IPS-20b (cell line): ENCODE results near the gene KRT85.

Experiments used
- H3K27ac ChIP-seq: one replicate; pipeline ENCODE4 v1.5.1; 2013; ENCODE audit warnings: low read length
- H3K27me3 ChIP-seq: 2 replicates; pipeline ENCODE4 v1.6.1; 2013; ENCODE audit warnings: mild to moderate bottlenecking, low read length, inconsistent platforms; ENCODE audit not compliant: insufficient read depth
- H3K36me3 ChIP-seq: 2 replicates; pipeline ENCODE4 v1.6.1; 2013; ENCODE audit warnings: low read depth, mild to moderate bottlenecking, inconsistent platforms, low read length, moderate library complexity; ENCODE audit not compliant: insufficient read depth
- H3K4me1 ChIP-seq: 2 replicates; pipeline ENCODE4 v1.6.1; 2013; ENCODE audit warnings: mild to moderate bottlenecking, control low read depth, inconsistent platforms, low read length, moderate library complexity; ENCODE audit not compliant: insufficient read depth
- H3K4me3 ChIP-seq: 2 replicates; pipeline ENCODE4 v1.5.1; 2013; ENCODE audit warnings: mild to moderate bottlenecking, low read length, inconsistent platforms
- H3K9ac ChIP-seq: 2 replicates; pipeline ENCODE4 v1.6.1; 2013; ENCODE audit warnings: low read depth, mild to moderate bottlenecking, inconsistent platforms, low read length, moderate library complexity
- H3K9me3 ChIP-seq: 2 replicates; pipeline ENCODE4 v1.6.1; 2013; ENCODE audit warnings: mild to moderate bottlenecking, low read depth, low read length, inconsistent platforms; ENCODE audit not compliant: insufficient read depth

Gene KRT85

GRCh38 chr12:52378091-52378490 is 10.8 kb upstream of the KRT85 start:
- H3K36me3 ChIP-seq, result no peaks in the 10 kb centered on the region
- no peaks in the 10 kb centered on the region for H3K4me1 ChIP-seq
- no peak overlapping the region for H3K4me3 ChIP-seq
- no peak overlapping the region for H3K9ac ChIP-seq
- no peak overlapping the region for H3K27ac ChIP-seq
- H3K9me3 ChIP-seq, result no peaks in the 10 kb centered on the region
- no peaks in the 10 kb centered on the region for H3K27me3 ChIP-seq

GRCh38 chr12:52377266-52377665 is 10.0 kb upstream of the KRT85 start:
- Histone ChIP-seq H3K27me3 (no peaks in the 10 kb centered on the region), H3K36me3 (no peaks in the 10 kb centered on the region), H3K9ac (no peak overlapping the region)

GRCh38 chr12:52372216-52373154 is 5.2 kb upstream of the KRT85 start:
- Histone ChIP-seq H3K27ac (no peak overlapping the region), H3K36me3 (no peaks in the 10 kb centered on the region), H3K9ac (no peak overlapping the region), H3K27me3 (peaks cover 3% of the 10 kb centered on the region; the same call in 1 of the 2 replicates), H3K9me3 (no peaks in the 10 kb centered on the region), H3K4me1 (no peaks in the 10 kb centered on the region), H3K4me3 (no peak overlapping the region)

More at GRCh38 chr12:52377266-52377665, 10.0 kb upstream of the KRT85 start:
- Histone ChIP-seq H3K27ac (no peak overlapping the region), H3K4me3 (no peak overlapping the region), H3K9me3 (no peaks in the 10 kb centered on the region), H3K4me1 (no peaks in the 10 kb centered on the region)

- H3K4me3 ChIP-seq, result no peak overlapping the region
- no peak overlapping the region for H3K27ac ChIP-seq
- H3K27me3 ChIP-seq, result peaks cover 3% of the 10 kb centered on the region; the same call in 1 of the 2 replicates
- H3K9me3 ChIP-seq, result no peaks in the 10 kb centered on the region
- no peak overlapping the region for H3K9ac ChIP-seq
- H3K4me1 ChIP-seq, result no peaks in the 10 kb centered on the region
- no peaks in the 10 kb centered on the region for H3K36me3 ChIP-seq
These were observed 4.4 kb upstream of the KRT85 start for GRCh38 chr12:52371716-52372115.

- H3K36me3 ChIP-seq, result no peaks in the 10 kb centered on the region
- no peaks in the 10 kb centered on the region for H3K9me3 ChIP-seq
- H3K4me3 ChIP-seq, result no peak overlapping the region
- no peak overlapping the region for H3K27ac ChIP-seq
- peaks cover 3% of the 10 kb centered on the region; the same call in 1 of the 2 replicates for H3K27me3 ChIP-seq
- no peak overlapping the region for H3K9ac ChIP-seq
- H3K4me1 ChIP-seq, result no peaks in the 10 kb centered on the region
These were observed 3.8 kb upstream of the KRT85 start for GRCh38 chr12:52370926-52371608.

- Histone ChIP-seq H3K27ac (no peak overlapping the region), H3K9ac (no peak overlapping the region), H3K4me3 (no peak overlapping the region), H3K27me3 (peaks cover 3% of the 10 kb centered on the region; the same call in 1 of the 2 replicates), H3K9me3 (no peaks in the 10 kb centered on the region), H3K4me1 (no peaks in the 10 kb centered on the region), H3K36me3 (no peaks in the 10 kb centered on the region)
These were observed 2.5 kb upstream of the KRT85 start for GRCh38 chr12:52369809-52370208.

GRCh38 chr12:52369211-52369610 is 1.9 kb upstream of the KRT85 start:
- Histone ChIP-seq H3K9ac (no peak overlapping the region), H3K9me3 (no peaks in the 10 kb centered on the region), H3K4me3 (no peak overlapping the region), H3K36me3 (no peaks in the 10 kb centered on the region), H3K27ac (no peak overlapping the region), H3K27me3 (peaks cover 3% of the 10 kb centered on the region; the same call in 1 of the 2 replicates), H3K4me1 (no peaks in the 10 kb centered on the region)

- H3K9ac ChIP-seq, result no peak overlapping the region
- H3K27ac ChIP-seq, result no peak overlapping the region
- H3K4me3 ChIP-seq, result no peak overlapping the region
- H3K9me3 ChIP-seq, result no peaks in the 10 kb centered on the region
- H3K4me1 ChIP-seq, result no peaks in the 10 kb centered on the region
- H3K27me3 ChIP-seq, result peaks cover 3% of the 10 kb centered on the region; the same call in 1 of the 2 replicates
- H3K36me3 ChIP-seq, result no peaks in the 10 kb centered on the region
These were observed 1.2 kb upstream of the KRT85 start for GRCh38 chr12:52368508-52368907.

GRCh38 chr12:52367876-52368275 is 595 bp upstream of the KRT85 start:
- H3K4me1 ChIP-seq, result no peaks in the 10 kb centered on the region
- H3K4me3 ChIP-seq, result no peak overlapping the region
- H3K36me3 ChIP-seq, result no peaks in the 10 kb centered on the region
- no peak overlapping the region for H3K9ac ChIP-seq
- H3K27ac ChIP-seq, result no peak overlapping the region
- H3K9me3 ChIP-seq, result no peaks in the 10 kb centered on the region
- peaks cover 3% of the 10 kb centered on the region; the same call in 1 of the 2 replicates for H3K27me3 ChIP-seq

- H3K27me3 ChIP-seq, result peaks cover 3% of the 10 kb centered on the region; the same call in 1 of the 2 replicates
These were observed 2.3 kb downstream of the KRT85 start for GRCh38 chr12:52364901-52365489.

GRCh38 chr12:52364061-52364460 is 3.2 kb downstream of the KRT85 start:
- no peak overlapping the region for H3K9ac ChIP-seq
- no peaks in the 10 kb centered on the region for H3K9me3 ChIP-seq
- H3K27ac ChIP-seq, result no peak overlapping the region
- H3K4me1 ChIP-seq, result no peaks in the 10 kb centered on the region
- H3K4me3 ChIP-seq, result no peak overlapping the region
- H3K27me3 ChIP-seq, result peaks cover 3% of the 10 kb centered on the region; the same call in 1 of the 2 replicates
- H3K36me3 ChIP-seq, result no peaks in the 10 kb centered on the region

More at GRCh38 chr12:52364901-52365489, 2.3 kb downstream of the KRT85 start:
- H3K36me3 ChIP-seq, result no peaks in the 10 kb centered on the region
- no peak overlapping the region for H3K4me3 ChIP-seq
- no peak overlapping the region for H3K27ac ChIP-seq
- no peaks in the 10 kb centered on the region for H3K4me1 ChIP-seq
- H3K9me3 ChIP-seq, result no peaks in the 10 kb centered on the region
- no peak overlapping the region for H3K9ac ChIP-seq
